Vagina (tissue), 2 donors: ENCODE data around the gene CPNE1.

Experiments used
- CTCF ChIP-seq, 3 experiments: fragments of 450-650 bp in 2 of 3; fragments of 200-600 bp in 1 of 3; sonication (generic) in 1 of 3; IDR thresholded peaks; one replicate each; pipeline ENCODE4 v1.5.1; 2017 to 2019; ENCODE audit warnings: antibody characterized with exemption in 3 of 3, mild to moderate bottlenecking in 2 of 3, moderate library complexity in 2 of 3
- POLR2A ChIP-seq, 2 donors: fragments of 450-650 bp; IDR thresholded peaks; one replicate each; pipeline ENCODE4 v1.6.1; 2017; ENCODE audit warnings: antibody characterized with exemption in 2 of 2, mild to moderate bottlenecking in 2 of 2, moderate library complexity in 2 of 2
- POLR2AphosphoS5 ChIP-seq, 2 donors: sonication (generic); formaldehyde crosslinking; IDR thresholded peaks; one replicate each; pipeline ENCODE4 v1.9.0; 2017; ENCODE audit warnings: antibody characterized with exemption in 2 of 2, mild to moderate bottlenecking in 2 of 2, low read depth in 1 of 2; ENCODE audit not compliant: insufficient read depth in 1 of 2

GRCh38 chr20:35650632-35651031 lies 14.1 kb downstream of the CPNE1 start:
- TF ChIP-seq CTCF (IDR thresholded peaks at IDR 0.05), result no peak
- TF ChIP-seq POLR2A (IDR thresholded peaks at IDR 0.05), result no peak
- TF ChIP-seq POLR2AphosphoS5 (IDR thresholded peaks at IDR 0.05; ENCODE audit: insufficient read depth in 1 of 2, low read depth in 1 of 2), result no peak
